Neuronal stem cell (in vitro differentiated cells): ENCODE data around the gene PROSER2.

Experiments used
- DNase-seq: peaks from one replicate; pipeline ENCODE4 v3.0.0-alpha.2; 2013; ENCODE audit warnings: low spot score
- H2AFZ ChIP-seq: one replicate; pipeline ENCODE4 v1.6.1; 2013; ENCODE audit warnings: mild to moderate bottlenecking, low read length, inconsistent platforms
- H2AK5ac ChIP-seq: 2 replicates; pipeline ENCODE4 v1.6.1; 2013; ENCODE audit warnings: low read depth, mild to moderate bottlenecking, inconsistent platforms, low read length, moderate library complexity, mixed read lengths
- H2BK120ac ChIP-seq: 2 replicates; pipeline ENCODE4 v1.6.1; 2013; ENCODE audit warnings: low read depth, mild to moderate bottlenecking, inconsistent platforms, low read length, moderate library complexity, mixed read lengths
- H2BK12ac ChIP-seq: one replicate; pipeline ENCODE4 v1.6.1; 2013; ENCODE audit warnings: low read length, inconsistent platforms
- H2BK15ac ChIP-seq: 2 replicates; pipeline ENCODE4 v1.6.1; 2013; ENCODE audit warnings: mild to moderate bottlenecking, low read length, inconsistent platforms, mixed read lengths
- H2BK5ac ChIP-seq: one replicate; pipeline ENCODE4 v1.6.1; 2013; ENCODE audit warnings: inconsistent platforms, mild to moderate bottlenecking, low read length, moderate library complexity
- H3K14ac ChIP-seq: one replicate; pipeline ENCODE4 v1.6.1; 2013; ENCODE audit warnings: low read length, inconsistent platforms
- H3K18ac ChIP-seq: 2 replicates; pipeline ENCODE4 v1.6.1; 2013; ENCODE audit warnings: low read length, inconsistent platforms
- H3K23ac ChIP-seq: 2 replicates; pipeline ENCODE4 v1.6.1; 2013; ENCODE audit warnings: low read depth, mild to moderate bottlenecking, mixed read lengths, low read length, inconsistent platforms; ENCODE audit not compliant: poor library complexity
- H3K27ac ChIP-seq: replicated peaks from 3 replicates; pipeline ENCODE4 v1.5.1; 2013; ENCODE audit warnings: low read length, inconsistent platforms
- H3K27me3 ChIP-seq, 3 experiments: 2 replicates each; pipeline ENCODE4 v1.6.1; 2013; ENCODE audit warnings: low read length in 3 of 3, mild to moderate bottlenecking in 2 of 3, inconsistent platforms in 1 of 3, low read depth in 1 of 3, mixed read lengths in 1 of 3, moderate library complexity in 1 of 3; ENCODE audit not compliant: control insufficient read depth in 3 of 3, insufficient read depth in 3 of 3
- H3K36me3 ChIP-seq, 2 donors: replicated peaks in 1 of 2; 2 replicates each; pipeline ENCODE4 v1.6.1; 2013; ENCODE audit warnings: low read length in 2 of 2; ENCODE audit not compliant: control insufficient read depth in 2 of 2, insufficient read depth in 2 of 2
- H3K4ac ChIP-seq: 2 replicates; pipeline ENCODE4 v1.6.1; 2013; ENCODE audit warnings: inconsistent platforms, mild to moderate bottlenecking, low read length, moderate library complexity
- H3K4me1 ChIP-seq, 2 donors: 1 replicate in 1 of 2; 2 replicates in 1 of 2; pipeline ENCODE4 v1.6.1; 2013; ENCODE audit warnings: low read length in 2 of 2, low read depth in 1 of 2; ENCODE audit not compliant: control insufficient read depth in 2 of 2, insufficient read depth in 1 of 2
- H3K4me2 ChIP-seq: one replicate; pipeline ENCODE4 v1.6.1; 2013; ENCODE audit warnings: mild to moderate bottlenecking, low read length, inconsistent platforms; ENCODE audit not compliant: insufficient read depth, poor library complexity, severe bottlenecking
- H3K4me3 ChIP-seq, 2 donors: 2 replicates each; pipeline ENCODE4 v1.5.1; 2013; ENCODE audit warnings: low read length in 2 of 2, mild to moderate bottlenecking in 2 of 2, inconsistent platforms in 1 of 2, moderate library complexity in 1 of 2
- H3K79me1 ChIP-seq: one replicate; pipeline ENCODE4 v1.6.1; 2013; ENCODE audit warnings: low read depth, mild to moderate bottlenecking, inconsistent platforms, low read length, moderate library complexity
- H3K9ac ChIP-seq: one replicate; pipeline ENCODE4 v1.6.1; 2013; ENCODE audit warnings: mild to moderate bottlenecking, low read depth, low read length, inconsistent platforms; ENCODE audit not compliant: poor library complexity
- H3K9me3 ChIP-seq, 2 donors: replicated peaks in 1 of 2; 2 replicates each; pipeline versions ENCODE3 to v1.6.1; 2013; ENCODE audit warnings: low read length in 2 of 2, mild to moderate bottlenecking in 2 of 2, inconsistent platforms in 1 of 2, low read depth in 1 of 2, mixed read lengths in 1 of 2, moderate library complexity in 1 of 2; ENCODE audit not compliant: control insufficient read depth in 2 of 2, insufficient read depth in 1 of 2
- H4K8ac ChIP-seq: one replicate; pipeline ENCODE4 v1.6.1; 2013; ENCODE audit warnings: low read depth, mild to moderate bottlenecking, inconsistent platforms, low read length, moderate library complexity
- H4K91ac ChIP-seq: one replicate; pipeline ENCODE4 v1.6.1; 2013; ENCODE audit warnings: low read length, low read depth, mild to moderate bottlenecking, inconsistent platforms; ENCODE audit not compliant: poor library complexity
- WGBS, 2 donors: extraction: QIAGEN DNeasy Blood & Tissue Kit; methylation state at CpG; one replicate each; pipeline ENCODE4 v1.1.7; 2013; ENCODE audit warnings: missing lambda C conversion rate in 2 of 2, mixed read lengths in 1 of 2; ENCODE audit not compliant: insufficient read length in 2 of 2, insufficient replicate concordance in 1 of 2; ENCODE audit errors: extremely low coverage in 2 of 2; 5-methylcytosine and 5-hydroxymethylcytosine counted together

The PROSER2 gene

DNA sequence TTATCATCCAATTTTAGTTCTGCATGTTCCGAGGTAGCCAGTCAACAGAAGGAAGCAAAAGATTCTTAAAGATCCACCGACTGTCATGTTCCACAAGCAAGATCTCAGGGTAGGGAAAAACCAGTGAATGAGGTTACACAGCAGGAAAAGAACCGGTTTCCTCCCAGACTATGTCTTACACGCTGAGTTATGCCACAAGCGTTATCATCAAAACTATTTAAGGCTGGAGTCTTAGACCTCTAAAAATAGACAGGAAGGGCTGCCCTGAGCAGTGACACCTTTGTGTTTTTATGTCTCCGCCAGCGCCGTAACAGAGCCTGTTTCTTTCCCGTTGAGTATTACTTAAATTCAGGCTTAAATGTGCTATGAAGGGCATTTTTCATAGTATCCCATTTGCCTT lies 48.3 kb downstream of the PROSER2 start:
- no peaks in the 10 kb centered on the region for H3K9me3 ChIP-seq
- no peak overlapping the region for H2BK5ac ChIP-seq
- H2BK15ac ChIP-seq, result no peak overlapping the region
- H2BK12ac ChIP-seq, result no peak overlapping the region
- H3K79me1 ChIP-seq, result no peaks in the 10 kb centered on the region
- no peak overlapping the region for H3K14ac ChIP-seq
- no peak overlapping the region for H4K8ac ChIP-seq
- no peak overlapping the region for H3K18ac ChIP-seq
- H3K27ac ChIP-seq, result no peak overlapping the region
- H3K4ac ChIP-seq, result no peak overlapping the region
- H3K4me1 ChIP-seq, result peaks cover 16 to 24% of the 10 kb centered on the region in 2 donors
- no peaks in the 10 kb centered on the region for H3K36me3 ChIP-seq
- WGBS, 2 donors, result no CpG with 5 or more reads among the region's 9 CpGs
- H3K27me3 ChIP-seq, result no peaks in the 10 kb centered on the region
- H2BK120ac ChIP-seq, result no peak overlapping the region
- no peak overlapping the region for H3K4me2 ChIP-seq
- H4K91ac ChIP-seq, result no peak overlapping the region
- H3K4me3 ChIP-seq, result no peak overlapping the region
- DNase-seq, result no peak
- peak overlapping the region; percentile 53 for H2AFZ ChIP-seq
- H2AK5ac ChIP-seq, result no peak overlapping the region
- H3K9ac ChIP-seq, result no peak overlapping the region
- H3K23ac ChIP-seq, result no peak overlapping the region

DNA sequence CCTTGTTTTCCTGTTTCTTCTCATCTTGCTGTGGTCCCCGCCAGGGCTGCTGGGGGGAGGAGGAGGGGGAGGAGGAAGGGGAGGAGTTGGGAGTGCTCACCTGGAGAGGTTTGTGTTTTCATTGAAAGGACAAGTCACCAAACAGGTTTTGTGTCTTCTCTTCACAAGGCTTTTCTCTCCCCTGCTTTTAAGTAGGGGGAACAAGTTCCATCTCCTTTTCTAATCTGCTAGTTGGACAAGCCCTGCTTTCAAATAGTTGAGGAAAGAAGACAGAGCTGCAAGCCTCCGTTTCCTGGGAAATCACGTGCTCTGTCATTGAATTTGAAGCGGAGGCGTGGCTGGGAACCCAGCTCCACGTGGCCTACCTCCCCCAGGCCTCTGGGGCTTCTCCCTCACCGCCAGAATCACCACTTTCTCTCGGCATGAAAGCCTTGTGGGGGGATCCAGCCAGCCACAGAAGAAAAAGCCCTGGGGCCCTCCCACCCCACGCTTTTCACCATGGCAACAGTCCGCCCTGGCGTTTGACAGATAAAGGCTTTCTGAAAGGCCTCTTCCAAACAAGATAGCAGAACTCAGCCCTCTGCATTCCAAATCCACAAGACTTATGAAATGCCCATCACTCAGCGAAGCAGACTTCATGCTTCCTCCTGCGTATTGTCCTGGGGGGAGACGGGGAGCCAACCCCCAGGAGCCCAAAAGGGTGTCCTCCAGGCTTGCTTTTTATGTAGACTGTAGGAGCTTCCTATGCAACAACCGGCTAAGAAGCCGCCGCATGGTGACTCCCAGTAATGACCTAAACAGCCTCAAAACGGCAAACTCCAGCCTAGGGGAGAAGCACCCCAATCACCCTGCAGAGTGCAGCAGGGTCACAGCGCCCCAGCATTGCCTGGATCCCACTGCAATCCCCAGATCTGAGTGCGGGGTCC lies 51.7 kb downstream of the PROSER2 start:
- Histone ChIP-seq H3K4ac (peak overlapping the region; percentile 30), H3K4me3 (peak overlapping the region in 1 of 2 donors; percentile 23), H2AFZ (peak overlapping the region; percentile 81), H2BK120ac (peak overlapping the region; percentile 52), H2BK12ac (no peak overlapping the region), H3K4me1 (peaks cover 18 to 25% of the 10 kb centered on the region in 2 donors), H3K23ac (peak overlapping the region; percentile 47), H3K14ac (peak overlapping the region; percentile 15), H3K79me1 (no peaks in the 10 kb centered on the region), H3K27me3 (no peaks in the 10 kb centered on the region), H4K8ac (no peak overlapping the region), H2BK5ac (peak overlapping the region; percentile 97), H3K4me2 (peak overlapping the region; percentile 30), H2BK15ac (peak overlapping the region; percentile 96), H3K27ac (peak overlapping the region; percentile 86), H2AK5ac (peak overlapping the region; percentile 73), H4K91ac (peak overlapping the region; percentile 73), H3K18ac (peak overlapping the region; percentile 97), H3K9me3 (no peaks in the 10 kb centered on the region), H3K36me3 (no peaks in the 10 kb centered on the region), H3K9ac (peak overlapping the region; percentile 65)
- no CpG with 5 or more reads among the region's 20 CpGs for WGBS, 2 donors
- DNase-seq, result peak; percentile 90

DNA sequence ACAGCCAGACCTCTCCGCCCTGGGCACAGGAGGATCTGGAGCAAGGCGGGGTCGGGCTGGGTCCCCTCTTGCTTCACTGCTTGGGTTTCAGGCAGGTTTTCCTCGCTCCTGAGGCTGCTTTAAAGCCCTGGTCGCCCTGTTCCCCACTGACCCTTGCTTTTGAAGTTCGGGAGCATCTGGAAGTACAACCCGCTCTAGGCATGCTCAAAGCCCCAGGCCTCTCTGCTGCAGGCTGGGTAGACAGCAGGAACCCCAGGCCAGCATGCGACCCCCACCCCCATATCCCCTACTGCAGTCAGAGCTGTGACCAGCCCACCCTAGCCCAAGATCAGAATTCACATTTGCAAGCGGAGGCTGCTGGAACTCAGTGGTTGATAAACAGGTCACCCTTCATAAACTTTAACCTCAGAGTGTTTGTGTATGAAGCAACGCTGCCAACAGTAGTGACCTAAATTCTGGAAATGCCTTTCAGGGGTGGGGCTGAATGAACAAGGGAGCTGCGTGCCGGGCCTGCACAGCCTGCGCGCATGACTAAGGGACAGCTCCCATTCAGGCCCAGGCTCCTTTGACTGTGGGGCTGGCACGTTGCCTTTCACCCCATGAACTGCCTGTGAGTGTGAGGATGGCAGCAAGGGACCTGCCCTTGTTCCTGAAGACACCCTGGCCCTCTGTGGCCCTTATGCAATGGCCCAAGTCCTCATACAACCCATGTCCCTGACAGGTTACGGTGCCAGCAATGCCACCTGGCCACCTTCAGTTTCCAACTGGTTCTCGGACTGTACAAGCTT lies 52.5 kb downstream of the PROSER2 start:
- peak overlapping the region; percentile 81 for H2AFZ ChIP-seq
- H3K4me2 ChIP-seq, result no peak overlapping the region
- peak overlapping the region; percentile 73 for H4K91ac ChIP-seq
- WGBS, 2 donors, result no CpG with 5 or more reads among the region's 17 CpGs
- H3K79me1 ChIP-seq, result no peaks in the 10 kb centered on the region
- H2BK5ac ChIP-seq, result peak overlapping the region; percentile 97
- no peak overlapping the region for H3K4me3 ChIP-seq
- H3K23ac ChIP-seq, result peak overlapping the region; percentile 47
- H3K14ac ChIP-seq, result peak overlapping the region; percentile 49
- H3K27ac ChIP-seq, result peak overlapping the region; percentile 86
- H3K9me3 ChIP-seq, result no peaks in the 10 kb centered on the region
- peak overlapping the region; percentile 73 for H2AK5ac ChIP-seq
- H3K4ac ChIP-seq, result peak overlapping the region; percentile 30
- peak overlapping the region; percentile 65 for H3K9ac ChIP-seq
- no peak for DNase-seq
- H4K8ac ChIP-seq, result peak overlapping the region; percentile 70
- peaks cover 18 to 25% of the 10 kb centered on the region in 2 donors for H3K4me1 ChIP-seq
- no peaks in the 10 kb centered on the region for H3K27me3 ChIP-seq
- peak overlapping the region; percentile 96 for H2BK15ac ChIP-seq
- peak overlapping the region; percentile 97 for H3K18ac ChIP-seq
- peak overlapping the region; percentile 67 for H2BK12ac ChIP-seq
- no peaks in the 10 kb centered on the region for H3K36me3 ChIP-seq
- H2BK120ac ChIP-seq, result peak overlapping the region; percentile 52

DNA sequence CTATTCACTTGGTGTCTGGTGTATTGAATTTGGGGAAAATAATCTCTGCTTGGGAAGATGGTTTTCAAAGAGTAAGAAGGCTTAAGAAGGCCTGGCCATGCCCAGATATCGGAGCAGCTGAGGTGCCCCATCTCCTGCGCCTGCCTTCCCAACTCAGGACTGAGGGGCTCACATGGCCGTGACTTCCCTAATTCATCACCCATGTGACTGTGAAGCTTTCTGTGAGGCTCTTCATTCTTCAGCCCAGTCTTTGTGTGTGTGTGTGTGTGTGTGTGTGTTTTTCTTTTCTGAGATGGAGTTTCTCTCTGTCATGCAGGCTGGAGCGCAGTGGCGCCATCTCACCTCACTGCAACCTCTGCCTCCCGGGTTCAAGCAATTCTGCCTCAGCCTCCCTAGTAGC lies 53.2 kb downstream of the PROSER2 start:
- no peak overlapping the region for H3K27ac ChIP-seq
- H2BK15ac ChIP-seq, result peak overlapping the region; percentile 96
- peaks cover 18 to 24% of the 10 kb centered on the region in 2 donors for H3K4me1 ChIP-seq
- peak overlapping the region; percentile 97 for H2BK5ac ChIP-seq
- peak overlapping the region; percentile 81 for H2AFZ ChIP-seq
- H3K27me3 ChIP-seq, result no peaks in the 10 kb centered on the region
- H2AK5ac ChIP-seq, result peak overlapping the region; percentile 73
- no peak overlapping the region for H2BK120ac ChIP-seq
- no peak overlapping the region for H3K4ac ChIP-seq
- no peak for DNase-seq
- no peak overlapping the region for H3K4me2 ChIP-seq
- no peak overlapping the region for H3K23ac ChIP-seq
- WGBS, 2 donors, result no CpG with 5 or more reads among the region's 6 CpGs
- H3K18ac ChIP-seq, result peak overlapping the region; percentile 65
- peak overlapping the region; percentile 67 for H2BK12ac ChIP-seq
- H4K91ac ChIP-seq, result peak overlapping the region; percentile 9
- H3K4me3 ChIP-seq, result no peak overlapping the region
- H3K9ac ChIP-seq, result no peak overlapping the region
- H3K14ac ChIP-seq, result no peak overlapping the region
- no peaks in the 10 kb centered on the region for H3K36me3 ChIP-seq
- no peak overlapping the region for H4K8ac ChIP-seq
- H3K79me1 ChIP-seq, result no peaks in the 10 kb centered on the region
- no peaks in the 10 kb centered on the region for H3K9me3 ChIP-seq
